NCI-H1417 (cell line): ENCODE data around the gene UPF2.
"Not testable (repeated sequence)": the region's sequence is repeated elsewhere in the genome, so short reads cannot be mapped to it uniquely, and the experiment has no call there.

Experiments
- DNase-seq, 3 experiments: peaks; one replicate each; lab custom pipeline; 2025; lab: John Stamatoyannopoulos, UW

Gene UPF2

DNA sequence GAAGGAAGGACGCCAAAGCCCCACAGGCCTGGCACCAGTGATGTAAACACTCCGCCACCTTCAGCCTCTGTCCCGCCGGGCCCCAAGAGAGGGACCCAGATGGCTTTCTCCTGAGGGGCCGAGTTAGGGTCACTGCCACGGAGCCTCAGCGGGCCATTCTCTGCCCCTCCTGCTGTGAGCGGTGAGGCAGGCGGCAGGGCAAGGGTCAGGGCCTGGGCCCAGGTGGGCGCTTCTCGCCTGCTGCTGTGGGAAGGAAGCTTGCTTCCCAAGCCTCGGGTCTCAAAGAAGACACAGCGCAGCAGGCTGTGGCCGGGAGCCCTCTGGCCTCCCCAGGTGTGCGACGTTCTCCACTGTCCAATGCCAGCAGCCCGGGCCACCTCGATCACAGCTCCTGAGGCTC is 134.7 kb downstream of the UPF2 start:
- no peak for DNase-seq

DNA sequence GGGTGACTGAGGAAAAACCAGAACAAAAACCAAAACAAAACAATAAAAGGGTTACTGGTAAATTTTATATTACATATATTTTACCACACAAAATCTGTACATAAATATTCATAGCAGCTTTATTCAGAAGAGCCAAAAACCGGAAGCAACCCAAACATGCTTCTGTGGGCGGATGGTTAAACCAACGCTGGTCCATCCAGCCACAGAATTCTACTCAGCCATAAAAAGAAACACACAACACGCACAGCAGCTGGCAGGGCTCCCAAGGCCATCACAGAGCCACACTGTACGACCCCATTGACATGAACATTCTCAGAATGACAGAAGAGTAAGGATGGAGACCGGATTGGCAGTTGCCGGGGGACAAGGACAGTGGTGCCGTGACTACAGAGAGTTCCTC is 135.9 kb downstream of the UPF2 start:
- DNase-seq, result no peak

DNA sequence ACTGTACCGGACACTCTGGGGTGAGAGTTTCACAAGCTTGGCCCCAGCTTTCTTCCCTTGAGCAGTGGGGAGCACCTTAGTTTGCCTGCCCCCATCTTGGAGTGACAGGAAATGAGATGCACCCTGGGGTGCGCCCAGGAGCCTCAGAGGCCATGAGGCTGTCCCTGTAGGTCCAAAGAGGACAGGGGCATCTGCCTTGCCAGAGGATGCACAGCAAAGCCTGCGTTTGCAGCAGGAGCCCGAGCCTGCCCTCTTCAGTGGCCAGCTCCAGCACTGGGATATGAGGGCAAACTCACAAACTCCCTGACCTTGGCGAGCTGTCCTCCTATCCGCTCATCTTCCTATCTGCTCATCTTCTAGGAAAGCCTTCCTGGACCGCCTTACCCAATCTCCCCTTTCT is 140.0 kb downstream of the UPF2 start:
- no peak for DNase-seq

DNA sequence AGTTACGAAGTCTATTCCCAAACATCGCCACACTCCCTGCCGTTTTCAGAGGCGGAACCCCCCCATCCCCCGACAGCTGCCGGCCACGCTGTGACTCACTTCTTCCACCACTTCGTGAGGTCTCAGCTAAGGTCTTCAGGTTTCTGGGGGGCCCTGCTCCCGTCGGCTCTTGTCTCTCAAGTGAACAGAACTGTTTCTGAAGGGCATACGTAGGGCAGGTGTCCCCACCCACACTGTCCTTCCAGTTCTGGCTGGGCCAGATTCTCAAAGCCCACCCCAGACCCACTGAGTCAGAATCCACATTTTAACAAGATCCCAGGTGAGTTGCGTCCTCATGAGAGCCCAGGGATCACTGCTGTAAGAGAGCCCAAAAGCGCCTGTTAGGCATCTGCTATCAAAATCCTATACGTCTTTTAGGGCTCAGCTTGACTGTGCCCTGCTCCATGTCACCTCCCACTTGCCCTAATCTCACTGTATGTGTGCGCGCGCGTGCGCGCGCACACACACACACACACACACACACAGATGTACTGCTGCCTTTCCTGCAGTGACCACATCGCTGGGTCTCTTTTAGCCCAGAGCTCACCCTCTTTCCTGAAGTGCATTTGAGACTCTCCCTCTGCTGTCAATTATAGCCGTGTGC is 140.7 kb downstream of the UPF2 start:
- no peak for DNase-seq

DNA sequence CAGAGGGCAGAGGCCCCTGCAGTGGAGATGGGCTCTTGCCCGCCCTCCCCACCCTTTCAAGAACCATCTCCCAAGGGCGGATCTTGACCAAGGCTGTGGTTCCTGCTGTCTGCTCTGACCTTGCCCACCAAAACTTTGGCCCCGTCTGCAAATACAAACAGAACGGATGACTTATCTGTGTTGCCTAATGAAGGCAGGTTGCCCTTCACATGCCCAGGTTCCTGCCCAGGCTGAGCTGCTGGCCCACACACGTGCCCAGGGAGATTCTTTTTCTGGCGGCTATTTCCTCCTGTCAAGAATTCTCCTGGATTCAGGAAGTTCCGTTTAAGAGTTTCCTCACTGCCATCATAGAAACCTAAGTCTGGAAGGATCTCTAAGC is 141.2 kb downstream of the UPF2 start:
- no peak for DNase-seq

DNA sequence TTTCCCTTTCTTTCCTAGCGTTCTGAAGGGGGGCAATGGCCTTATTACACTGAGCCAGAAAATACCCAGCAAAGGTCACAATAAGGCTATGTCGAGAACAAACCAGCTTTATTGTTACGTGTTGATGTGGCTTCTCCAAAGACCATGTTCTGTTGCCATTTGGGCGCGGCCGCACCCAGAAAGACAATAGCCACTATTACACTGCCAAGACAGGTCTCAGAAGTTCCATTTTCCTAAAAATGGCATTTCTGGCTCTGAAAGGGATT is 141.6 kb downstream of the UPF2 start:
- DNase-seq, result no peak

DNA sequence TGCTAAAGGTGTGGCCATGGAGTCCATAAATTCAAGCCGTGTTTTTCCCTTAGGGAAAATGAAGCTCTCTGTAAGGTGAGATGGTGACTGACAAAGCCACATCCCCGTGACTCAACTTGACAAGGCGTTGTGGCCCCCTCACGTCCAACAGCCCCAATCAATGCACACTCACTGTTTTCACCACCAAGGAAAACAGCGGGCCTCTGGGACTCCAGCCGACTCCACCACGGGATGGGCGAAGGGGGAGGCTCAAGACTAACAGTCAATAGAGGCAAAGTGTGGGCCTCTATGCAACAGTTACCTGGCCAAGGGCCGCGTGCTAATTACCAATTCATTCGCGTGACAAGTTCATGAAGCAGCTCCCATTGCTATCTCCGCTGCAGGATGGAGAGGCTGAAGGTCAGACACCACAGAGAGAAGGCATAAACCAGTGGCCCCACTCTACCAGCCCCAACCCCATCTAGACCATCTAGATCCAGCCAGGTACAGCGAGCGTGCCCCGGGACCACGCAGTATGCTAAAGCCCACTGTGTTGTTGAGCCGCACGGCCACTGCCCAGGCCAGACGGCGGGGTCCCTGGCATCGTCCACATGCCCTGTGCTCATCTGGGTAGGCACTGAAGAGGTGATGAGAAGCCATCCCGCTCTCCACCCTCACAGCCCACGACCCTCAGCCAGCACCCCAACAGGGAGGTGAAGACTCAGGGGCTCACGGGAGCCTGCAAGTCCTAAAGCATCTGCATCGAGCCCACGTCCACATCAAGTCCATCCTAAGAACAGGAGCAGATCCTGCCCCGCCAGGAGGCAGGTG is 143.3 kb downstream of the UPF2 start:
- no peak for DNase-seq

DNA sequence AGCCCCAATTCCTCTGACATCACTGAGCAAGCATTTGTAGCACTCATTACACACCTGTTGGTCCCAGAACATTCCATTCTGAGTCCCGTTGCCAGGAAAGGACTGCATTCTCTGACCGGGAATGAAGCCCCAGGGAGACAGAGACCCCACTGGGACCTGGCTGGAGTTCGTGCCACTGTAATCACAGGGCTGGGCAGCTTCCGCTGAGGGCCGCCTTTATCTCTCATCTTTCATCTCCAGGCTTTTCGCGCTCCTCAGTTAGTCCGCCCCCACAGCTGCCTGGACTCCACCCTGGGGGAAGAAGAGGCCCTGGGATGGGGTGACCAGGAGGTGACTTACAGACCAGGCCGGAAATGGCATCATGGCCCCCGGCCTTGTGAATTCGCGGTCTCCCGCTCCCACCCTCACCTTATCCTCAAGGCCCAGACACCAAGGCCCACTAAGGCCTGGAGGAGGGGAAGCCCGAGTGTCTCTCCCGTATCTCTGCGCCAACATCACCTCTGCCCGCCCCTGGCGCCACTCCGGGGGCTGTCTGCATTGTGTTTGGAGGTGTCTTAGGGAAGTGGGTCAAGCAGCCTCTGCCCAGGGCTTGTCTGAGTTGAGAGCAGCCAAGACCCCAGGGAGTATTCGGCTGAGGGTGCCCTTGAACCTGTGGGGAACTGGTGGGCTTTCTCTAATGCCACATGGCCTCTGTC is 144.1 kb downstream of the UPF2 start:
- DNase-seq, result peak in 1 of 3 experiments; percentile 16

DNA sequence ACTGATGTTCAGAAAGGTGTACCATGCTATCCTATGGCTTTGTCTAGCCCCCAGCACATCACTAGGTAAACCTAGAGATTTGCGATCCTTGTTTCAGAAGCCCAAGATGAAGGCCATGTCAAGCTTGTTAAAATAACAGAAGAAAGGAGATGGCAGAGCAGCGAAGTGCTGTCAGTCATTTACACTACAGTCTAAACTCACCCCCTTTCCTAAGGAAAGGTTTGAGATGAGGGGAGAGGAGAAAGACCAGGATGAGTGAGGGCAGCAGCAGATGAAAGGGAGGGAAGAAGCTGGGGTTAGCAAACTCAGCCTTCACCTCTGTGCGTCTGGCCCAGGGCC is 144.6 kb downstream of the UPF2 start:
- no peak for DNase-seq

DNA sequence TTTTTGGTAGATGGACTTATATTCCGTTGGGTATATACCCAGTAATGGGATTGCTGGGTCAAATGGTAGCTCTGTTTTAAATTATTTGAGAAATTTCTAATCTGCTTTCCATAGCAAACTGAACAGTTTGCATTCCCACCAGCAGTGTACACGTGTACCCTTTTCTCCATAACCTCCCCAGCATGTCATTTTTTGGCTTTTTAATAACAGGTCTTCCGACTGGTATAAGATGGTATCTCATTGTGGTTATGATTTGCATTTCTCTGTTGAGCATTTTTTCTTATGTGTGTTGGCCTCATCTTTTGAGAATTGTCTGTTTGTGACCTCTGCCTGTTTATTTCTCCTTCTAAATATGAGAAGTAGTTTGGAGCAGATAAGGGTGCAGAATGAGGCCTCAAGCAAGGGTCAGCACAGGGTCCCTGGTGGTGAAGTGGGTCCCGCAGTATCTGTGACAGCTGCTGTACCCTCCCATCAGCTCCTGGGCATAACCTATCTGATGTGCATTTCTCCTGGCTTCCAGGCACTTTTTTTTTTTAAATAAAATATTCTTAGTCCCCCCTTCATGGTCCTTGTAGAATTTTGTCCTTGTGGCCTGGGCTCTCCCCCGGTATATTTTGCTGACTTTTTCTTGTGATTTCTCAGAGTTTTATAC is 145.9 kb downstream of the UPF2 start:
- DNase-seq, result no peak

DNA sequence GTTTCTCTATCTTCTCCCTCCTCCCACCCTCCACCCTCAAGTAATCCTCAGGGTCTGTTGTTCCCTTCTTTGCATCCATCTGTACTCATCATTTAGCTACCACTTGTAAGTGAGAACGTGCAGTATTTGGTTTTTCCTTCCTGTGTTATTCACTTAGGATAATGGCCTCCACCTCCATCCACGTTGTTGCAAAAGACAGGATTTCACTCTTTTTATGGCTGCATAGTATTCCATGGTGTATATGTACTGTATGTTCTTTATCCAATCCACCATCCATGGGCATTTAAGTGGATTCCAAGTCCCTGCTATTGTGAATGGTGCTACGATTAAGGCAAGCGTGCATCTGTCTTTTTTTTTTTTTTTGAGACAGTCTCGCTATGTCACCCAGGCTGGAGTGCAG is 147.0 kb downstream of the UPF2 start:
- no peak for DNase-seq

DNA sequence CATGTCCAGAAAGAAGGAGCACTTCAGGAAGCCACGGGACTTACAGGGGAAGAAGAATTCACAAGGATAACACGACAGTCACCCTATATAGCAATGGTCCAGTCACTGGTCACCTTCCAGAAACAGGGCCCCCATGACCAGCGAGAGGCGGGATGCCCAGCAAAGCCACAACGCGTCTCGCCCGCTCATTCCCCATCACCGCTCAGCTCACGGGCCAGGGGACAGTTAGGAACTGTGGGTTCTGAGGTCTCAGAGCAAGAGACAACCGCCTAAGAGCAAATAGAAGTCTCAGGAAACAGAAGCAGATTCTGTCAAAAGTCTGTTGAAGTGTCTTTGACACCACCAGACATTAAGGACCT is 147.5 kb downstream of the UPF2 start:
- DNase-seq, result no peak

DNA sequence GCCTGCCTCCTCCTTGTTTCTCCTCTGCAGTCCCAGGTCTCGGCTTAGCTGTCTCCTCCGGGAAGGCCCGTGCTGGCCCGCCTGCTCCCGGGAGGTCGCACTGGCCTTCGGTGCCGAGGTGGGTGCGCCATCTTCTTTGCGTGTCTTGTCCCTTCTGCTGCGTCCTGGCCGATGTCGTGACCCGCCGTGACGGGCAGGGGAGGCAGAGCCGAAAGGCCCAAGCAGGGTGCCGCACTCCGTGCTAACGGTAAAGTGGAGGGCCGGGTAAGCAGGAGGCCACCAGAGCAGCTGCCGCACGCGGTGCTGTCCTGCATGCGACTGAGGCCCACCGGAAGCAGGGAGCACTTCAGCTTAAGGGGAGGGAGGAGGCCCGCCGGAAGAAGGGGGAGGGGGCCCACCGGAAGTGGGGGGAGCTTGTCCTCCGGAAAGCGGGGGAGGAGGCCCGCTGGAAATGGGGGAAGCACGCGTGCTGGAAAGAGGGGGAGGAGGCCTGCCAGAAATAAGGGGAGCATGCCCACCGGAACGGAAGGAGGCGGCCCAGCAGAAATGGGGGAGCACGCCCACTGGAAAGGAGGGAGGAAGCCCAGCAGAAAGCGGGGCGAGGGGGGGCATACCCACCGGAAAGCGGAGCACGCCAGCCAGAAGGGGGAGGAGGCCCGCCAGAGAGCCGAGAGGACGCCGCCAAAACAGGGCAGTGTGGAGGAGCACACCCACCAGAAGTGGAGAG is 148.1 kb downstream of the UPF2 start:
- no peak for DNase-seq

DNA sequence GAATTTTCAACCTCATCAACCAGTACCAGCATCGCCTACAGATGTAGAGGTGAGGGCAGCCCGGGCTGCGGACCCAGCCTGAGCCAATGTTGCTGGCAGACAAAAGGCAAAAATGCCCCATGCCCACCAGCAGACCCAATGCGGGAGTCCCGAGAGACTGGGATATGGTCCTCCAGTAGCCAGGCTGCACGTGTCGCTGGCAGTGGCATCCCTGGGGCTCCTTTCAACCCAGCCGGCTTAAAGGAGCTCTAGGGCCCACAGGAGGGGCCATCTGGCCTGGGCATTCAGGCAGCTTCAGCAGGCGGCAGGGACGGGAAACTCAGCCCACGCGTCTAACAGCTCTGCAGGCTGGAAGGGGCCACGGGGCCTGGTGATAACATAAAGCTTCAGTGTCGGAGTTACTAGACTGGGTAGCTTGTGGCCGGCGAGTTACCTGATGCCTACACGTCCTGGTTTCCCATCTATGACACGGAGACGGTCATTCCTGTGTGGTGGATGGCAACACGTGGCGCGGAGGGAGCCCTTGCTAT is 148.8 kb downstream of the UPF2 start:
- DNase-seq, result no peak

DNA sequence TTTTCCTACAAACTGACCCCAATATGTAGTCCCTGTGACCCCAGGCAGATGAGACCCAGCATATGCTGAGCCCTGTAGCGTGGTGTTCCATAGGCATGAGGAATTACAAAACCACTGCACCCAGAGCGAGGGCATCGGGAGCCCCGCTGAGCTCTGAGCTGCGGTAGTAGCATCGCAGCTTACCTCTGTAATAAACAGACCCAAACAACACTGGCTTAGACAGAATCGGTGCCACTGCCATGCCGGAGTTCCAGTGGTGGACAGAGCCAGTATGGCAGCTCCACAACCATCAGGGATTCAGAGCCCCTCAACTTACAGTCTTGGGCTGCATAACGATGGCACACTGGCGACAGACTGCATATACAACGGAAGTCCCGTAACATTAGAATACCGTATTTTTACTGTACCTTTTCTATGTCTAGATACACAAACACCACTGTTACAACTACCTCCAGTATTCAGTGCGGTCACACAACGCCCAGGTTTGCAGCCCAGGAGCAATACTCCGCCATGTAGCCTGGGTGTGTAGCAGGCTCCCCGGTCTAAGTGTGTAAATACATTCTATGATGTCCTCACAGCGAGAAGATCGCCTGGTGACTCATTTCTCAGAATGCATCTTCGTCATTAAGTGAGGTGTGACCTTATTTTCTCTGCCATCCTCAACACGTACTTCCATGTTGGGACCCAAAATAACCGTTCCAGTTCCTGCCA is 150.7 kb downstream of the UPF2 start:
- no peak for DNase-seq

DNA sequence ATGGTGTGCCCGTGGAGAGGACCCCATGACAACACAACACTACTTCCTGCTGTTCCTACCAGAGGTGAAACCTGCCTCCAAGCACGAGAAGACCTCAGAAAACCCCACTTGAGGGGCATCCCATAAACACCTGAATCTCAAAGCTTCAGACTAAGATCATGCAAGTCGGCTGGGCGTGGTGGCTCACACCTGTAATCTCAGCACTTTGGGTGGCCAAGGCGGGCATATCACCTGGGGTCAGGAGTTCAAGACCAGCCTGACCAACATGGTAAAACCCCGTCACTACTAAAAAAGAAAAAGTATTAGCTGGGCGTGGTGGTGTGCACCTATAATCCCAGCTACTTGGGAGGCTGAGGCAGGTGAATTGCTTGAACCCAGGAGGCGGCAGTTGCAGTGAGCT is 153.3 kb downstream of the UPF2 start:
- not testable (repeated sequence) for DNase-seq

DNA sequence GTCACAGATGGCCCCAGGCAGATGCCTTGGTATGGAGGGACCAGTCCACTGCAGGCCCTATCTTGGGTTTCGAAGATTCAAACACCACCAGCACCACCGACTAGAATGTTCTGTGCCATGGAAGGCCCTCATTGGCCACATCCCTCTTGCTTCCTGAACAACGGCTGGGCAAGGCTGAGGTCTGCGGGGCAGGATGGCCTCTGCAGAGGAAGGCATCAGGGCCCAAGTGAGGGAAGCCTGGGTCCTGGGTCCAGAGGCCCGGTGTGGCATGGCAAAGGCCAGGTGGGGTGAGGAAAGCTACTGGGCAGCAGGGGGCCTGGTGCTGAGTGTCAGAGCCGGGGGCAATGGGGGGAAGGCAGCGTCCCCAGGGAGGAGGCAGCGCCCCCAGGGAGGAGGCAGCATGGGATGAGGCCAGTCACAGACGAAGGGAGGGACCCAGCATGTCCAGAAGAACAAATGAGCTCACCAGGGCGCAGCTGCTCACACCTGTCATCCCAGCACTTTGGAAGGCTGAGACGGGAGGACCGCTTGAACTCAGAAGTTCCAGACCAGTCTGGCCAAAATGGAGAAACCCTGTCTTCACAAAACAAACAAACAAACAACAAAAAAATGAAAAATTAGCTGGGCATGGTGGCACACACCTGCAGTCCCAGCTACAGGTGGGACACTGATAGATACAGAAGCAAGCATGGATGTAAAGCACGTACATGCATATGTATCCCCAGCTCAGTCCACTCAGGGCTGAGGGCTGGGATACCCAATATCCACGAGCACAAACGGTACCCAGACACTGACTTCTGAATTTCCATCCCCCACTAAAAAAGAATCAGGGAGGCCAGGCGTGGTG is 155.0 kb downstream of the UPF2 start:
- no peak for DNase-seq

DNA sequence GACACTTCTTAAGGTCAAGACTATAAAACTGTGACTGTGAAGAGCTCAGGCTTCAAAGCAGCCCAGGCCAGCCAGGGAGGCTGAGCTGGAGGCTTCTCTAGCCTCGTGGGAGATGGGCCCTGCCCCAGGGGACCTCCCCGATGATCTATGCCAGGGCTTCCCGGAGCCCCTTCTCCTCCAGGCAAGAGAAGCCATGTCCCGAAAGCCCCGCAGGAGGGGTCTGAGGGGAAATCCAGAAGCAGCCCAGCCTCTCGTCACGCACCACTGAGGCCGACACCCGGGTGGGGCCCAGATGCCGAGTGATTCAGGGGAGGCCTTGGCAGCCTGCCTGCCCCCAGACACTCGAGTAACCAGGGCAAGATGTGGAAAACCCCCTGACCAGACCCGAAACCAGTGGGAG is 155.8 kb downstream of the UPF2 start:
- no peak for DNase-seq

DNA sequence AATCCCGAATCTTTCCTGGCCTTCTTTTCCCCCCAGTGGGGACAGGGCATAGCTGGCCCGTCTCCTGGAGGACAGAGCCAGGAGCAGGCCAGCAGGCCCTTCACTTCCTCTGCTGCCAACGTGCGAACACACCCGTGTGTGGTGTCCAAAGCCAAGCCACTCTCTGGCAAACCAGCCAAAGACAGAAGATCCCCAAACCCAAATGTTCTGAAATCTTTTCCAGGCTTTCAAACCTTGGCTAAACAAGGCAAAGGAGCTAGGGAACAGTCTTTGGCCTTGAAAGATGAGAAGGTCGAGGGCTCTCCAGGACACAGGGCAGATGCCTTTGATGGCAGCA is 156.5 kb downstream of the UPF2 start:
- no peak for DNase-seq

DNA sequence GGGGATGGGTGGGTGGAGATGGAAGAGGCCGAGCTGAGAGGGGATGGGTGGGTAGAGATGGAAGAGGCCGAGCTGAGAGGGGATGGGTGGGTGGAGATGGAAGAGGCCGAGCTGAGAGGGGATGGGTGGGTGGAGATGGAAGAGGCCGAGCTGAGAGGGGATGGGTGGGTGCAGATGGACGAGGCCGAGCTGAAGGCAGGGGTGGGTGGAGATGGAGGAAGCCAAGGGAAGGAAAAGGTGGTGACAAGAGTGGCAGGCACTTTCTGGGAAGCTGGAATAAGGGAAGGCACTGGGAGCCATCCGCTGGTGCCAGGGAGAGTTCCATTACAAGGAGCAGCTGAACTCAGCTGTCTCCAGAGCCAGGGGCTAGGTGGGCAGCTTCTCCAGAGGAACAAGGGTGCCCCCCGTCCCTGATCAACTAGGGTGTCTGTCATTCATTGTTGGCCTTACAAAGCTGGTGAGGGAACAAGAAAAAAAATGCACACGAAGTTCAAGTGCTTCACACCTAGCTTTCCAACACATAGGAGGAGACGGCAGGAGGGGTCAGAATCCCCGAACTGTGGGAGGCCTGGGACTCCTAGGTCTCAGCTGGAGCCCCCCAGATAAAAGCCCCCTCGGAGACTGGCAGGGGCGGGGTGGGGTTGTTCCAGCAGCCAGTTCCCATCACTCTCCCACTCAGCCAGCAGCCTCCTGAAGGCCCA is 157.0 kb downstream of the UPF2 start:
- DNase-seq, result no peak
